HG02970 (cell line): ENCODE data around the gene HIF1A.
"Not testable (repeated sequence)": the region's sequence is repeated elsewhere in the genome, so short reads cannot be mapped to it uniquely, and the experiment has no call there.

ENCODE experiments used
- ATAC-seq: cut with Tn5 transposase; IDR thresholded peaks from one replicate; pipeline ENCODE4 v1.9.1; 2021; ENCODE audit warnings: mild to moderate bottlenecking, moderate library complexity, moderate number of reproducible peaks; ENCODE audit not compliant: unreplicated experiment, low FRiP score

The HIF1A gene

DNA sequence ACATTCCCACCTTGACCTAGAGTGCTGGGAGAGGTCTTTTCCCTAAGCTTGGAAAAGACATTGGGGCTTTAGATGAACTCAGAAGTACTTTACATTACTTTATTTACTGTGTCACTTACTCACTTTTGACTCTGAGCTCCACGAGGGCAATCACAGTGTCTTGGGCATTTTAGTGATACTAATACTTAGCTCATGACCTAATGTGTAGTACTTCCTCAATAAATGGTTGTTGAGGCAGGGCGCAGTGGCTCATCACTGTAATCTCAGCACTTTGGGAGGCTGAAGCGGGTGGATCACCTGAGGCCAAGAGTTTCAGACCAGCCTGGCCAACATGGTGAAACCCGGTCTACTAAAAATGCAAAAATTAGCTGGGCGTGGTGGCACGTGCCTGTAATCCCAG is 47.1 kb downstream of the HIF1A start:
- ATAC-seq = no peak

GRCh38 chr14:61744238-61744637 is 48.9 kb downstream of the HIF1A start:
- ATAC-seq = no peak

DNA sequence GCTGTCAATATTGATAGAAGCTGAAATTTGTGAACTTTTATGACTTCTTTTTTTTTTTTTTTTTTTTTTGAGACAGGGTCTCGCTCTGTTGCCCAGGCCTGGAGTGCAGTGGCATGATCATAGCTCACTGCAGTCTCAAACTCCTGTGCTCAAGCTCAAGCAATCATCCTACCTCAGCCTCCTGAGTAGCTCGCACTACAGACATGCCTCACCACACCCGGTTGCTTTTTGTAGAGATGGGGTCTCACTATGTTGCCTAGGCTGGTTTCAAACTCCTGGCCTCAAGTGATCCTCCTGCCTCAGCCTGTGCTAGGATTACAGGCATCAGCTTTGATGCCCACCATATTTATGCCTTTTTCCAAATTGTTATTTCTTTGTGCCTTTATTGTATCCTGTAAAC is 51.0 kb downstream of the HIF1A start:
- not testable (repeated sequence) for ATAC-seq

DNA sequence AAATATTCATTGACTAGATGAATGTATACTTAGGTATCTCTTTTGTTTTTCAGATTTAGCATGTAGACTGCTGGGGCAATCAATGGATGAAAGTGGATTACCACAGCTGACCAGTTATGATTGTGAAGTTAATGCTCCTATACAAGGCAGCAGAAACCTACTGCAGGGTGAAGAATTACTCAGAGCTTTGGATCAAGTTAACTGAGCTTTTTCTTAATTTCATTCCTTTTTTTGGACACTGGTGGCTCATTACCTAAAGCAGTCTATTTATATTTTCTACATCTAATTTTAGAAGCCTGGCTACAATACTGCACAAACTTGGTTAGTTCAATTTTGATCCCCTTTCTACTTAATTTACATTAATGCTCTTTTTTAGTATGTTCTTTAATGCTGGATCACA is 51.6 kb downstream of the HIF1A start:
- no peak for ATAC-seq

DNA sequence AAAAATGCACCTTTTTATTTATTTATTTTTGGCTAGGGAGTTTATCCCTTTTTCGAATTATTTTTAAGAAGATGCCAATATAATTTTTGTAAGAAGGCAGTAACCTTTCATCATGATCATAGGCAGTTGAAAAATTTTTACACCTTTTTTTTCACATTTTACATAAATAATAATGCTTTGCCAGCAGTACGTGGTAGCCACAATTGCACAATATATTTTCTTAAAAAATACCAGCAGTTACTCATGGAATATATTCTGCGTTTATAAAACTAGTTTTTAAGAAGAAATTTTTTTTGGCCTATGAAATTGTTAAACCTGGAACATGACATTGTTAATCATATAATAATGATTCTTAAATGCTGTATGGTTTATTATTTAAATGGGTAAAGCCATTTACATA is 52.0 kb downstream of the HIF1A start:
- no peak for ATAC-seq

GRCh38 chr14:61749264-61749663 is 54.0 kb downstream of the HIF1A start:
- no peak for ATAC-seq

GRCh38 chr14:61749867-61750266 is 54.6 kb downstream of the HIF1A start:
- ATAC-seq = no peak

- ATAC-seq = peak; percentile 91
Observed at GRCh38 chr14:61750708-61751474, 55.6 kb downstream of the HIF1A start.

- no peak for ATAC-seq
Observed at GRCh38 chr14:61751475-61751989, 56.2 kb downstream of the HIF1A start.

- ATAC-seq = no peak
Observed at GRCh38 chr14:61752626-61753025, 57.3 kb downstream of the HIF1A start.

- no peak for ATAC-seq
Observed at GRCh38 chr14:61753631-61754030, 58.3 kb downstream of the HIF1A start.

DNA sequence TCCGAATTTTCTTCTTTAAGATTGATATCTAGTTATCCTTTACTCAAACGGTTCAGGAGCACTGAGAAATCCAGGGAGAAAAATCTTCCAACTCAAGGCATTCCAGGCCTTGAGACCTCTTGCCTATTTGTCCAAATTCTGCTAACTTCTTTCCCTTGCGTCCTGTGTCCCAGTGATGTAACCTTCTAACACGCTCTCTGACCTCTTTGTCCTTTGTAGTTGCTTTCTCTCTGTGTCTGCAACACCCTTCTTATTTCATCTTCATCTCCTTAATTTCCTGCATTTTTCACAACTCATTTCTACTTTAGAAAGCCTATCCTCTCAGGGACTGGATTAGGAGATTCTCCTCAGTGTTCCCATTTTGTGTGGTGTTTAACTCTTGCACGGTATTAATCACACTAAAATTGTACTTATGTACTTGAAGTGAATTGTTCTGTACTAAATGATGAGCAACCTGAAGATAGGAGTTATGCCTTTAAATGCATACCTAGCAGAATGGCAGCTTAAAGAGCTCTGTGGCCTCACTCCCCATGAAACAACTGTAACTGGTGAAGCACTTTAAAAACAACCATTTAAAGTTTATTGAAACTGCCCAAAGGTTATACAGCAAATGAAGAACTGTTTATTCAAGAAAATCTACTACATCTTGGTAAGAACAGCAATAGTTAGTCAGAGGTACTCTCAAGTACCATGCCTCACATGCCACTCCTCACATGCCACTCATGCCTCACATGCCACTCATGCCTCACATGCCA is 59.5 kb downstream of the HIF1A start:
- ATAC-seq = no peak

- ATAC-seq = not testable (repeated sequence)
Observed at GRCh38 chr14:61755382-61755742, 60.0 kb downstream of the HIF1A start.

- ATAC-seq = no peak
Observed at GRCh38 chr14:61756135-61756534, 60.8 kb downstream of the HIF1A start.

DNA sequence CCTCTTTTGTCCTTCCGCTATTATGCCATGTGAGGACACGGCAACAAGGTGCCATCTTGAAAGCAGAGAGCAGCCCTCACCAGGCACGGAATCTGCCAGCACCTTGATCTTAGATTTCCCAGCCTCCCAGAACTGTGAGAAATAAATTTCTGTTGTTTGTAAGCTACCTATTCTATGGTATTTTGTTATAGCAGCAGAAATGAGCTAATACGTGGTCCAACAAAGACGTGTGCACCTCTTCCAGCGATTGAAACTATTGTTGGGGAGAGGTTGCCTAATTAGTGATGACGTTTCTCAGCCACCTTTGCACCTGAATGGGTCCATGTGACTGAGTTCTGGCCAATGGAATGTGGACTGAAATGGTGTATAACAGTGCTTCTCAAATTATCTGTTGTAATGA is 64.6 kb downstream of the HIF1A start:
- ATAC-seq = no peak

- ATAC-seq = no peak
Observed at GRCh38 chr14:61761557-61761956, 66.2 kb downstream of the HIF1A start.

DNA sequence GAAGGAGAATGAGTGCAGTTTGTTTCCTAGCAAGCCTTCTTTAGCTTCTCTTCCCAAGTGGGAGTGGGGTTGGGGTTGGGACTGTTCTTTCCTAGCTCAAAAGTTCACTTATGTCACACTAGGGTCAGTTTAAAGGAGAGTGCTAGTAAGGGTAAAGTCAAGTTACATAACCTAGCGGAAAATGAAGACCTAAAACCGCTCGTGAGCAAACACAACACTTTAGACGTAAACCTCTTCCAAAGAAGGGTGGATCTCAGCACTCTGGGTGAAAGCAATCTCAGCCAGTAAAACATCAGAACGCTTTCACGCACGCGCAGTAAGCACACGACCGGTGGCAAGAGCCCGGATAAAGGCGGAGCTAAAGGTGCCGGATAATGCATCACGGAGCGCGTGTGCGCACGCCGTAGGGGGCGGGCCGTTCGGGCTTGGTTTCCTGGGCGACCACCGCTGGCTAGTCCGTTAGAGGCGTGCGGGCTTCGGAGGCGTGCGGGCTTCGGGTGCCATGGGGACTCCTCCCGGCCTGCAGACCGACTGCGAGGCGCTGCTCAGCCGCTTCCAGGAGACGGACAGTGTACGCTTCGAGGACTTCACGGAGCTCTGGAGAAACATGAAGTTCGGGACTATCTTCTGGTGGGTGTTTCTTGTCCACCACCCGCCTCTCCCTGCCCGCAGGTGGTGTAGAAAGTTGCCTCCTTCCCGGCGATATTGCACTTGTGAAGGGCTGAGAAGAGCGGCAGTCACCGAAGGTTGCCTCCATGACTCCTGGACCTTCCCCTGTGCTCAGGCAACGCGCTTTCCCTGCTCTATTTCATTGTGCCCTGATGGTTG is 66.9 kb downstream of the HIF1A start, which contains the start of gene SNAPC1:
Gene SNAPC1, plus strand, starts transcription at position 462 of the 828 bp plus-strand sequence. Its CDS starts 41 bp downstream, at position 503.
- peak; percentile 99 for ATAC-seq

- no peak for ATAC-seq
Observed at GRCh38 chr14:61764342-61765122, 69.2 kb downstream of the HIF1A start.

- ATAC-seq = no peak
Observed at GRCh38 chr14:61765225-61765943, 70.1 kb downstream of the HIF1A start.
